SK-N-SH (cell line): ENCODE data around the gene STYXL2.

ENCODE experiments used
- CTCF ChIP-seq: fragments of 200-600 bp; sonication (generic); IDR thresholded peaks from 2 replicates; pipeline ENCODE4 v1.6.1; 2017; ENCODE audit warnings: antibody characterized with exemption, mild to moderate bottlenecking, moderate library complexity
- EP300 ChIP-seq, 2 experiments: IDR thresholded peaks; 2 replicates each; pipeline versions ENCODE4 v1.4.0 to v1.6.1; 2012; ENCODE audit warnings: borderline replicate concordance in 1 of 2, low read depth in 1 of 2, low read length in 1 of 2
- FOXM1 ChIP-seq: IDR thresholded peaks from 2 replicates; pipeline ENCODE4 v1.4.0; 2012; ENCODE audit warnings: low read depth, mild to moderate bottlenecking
- GATA2 ChIP-seq: sonication (generic); formaldehyde crosslinking; IDR thresholded peaks from 2 replicates; pipeline ENCODE4 v1.5.0; 2020; ENCODE audit warnings: mild to moderate bottlenecking, missing genetic modification reagents
- JUND ChIP-seq: IDR thresholded peaks from 2 replicates; pipeline ENCODE4 v1.4.0; 2012
- NFIC ChIP-seq: IDR thresholded peaks from 2 replicates; pipeline ENCODE4 v1.4.0; 2012; ENCODE audit warnings: borderline replicate concordance
- POLR2AphosphoS5 ChIP-seq: IDR thresholded peaks from 2 replicates; pipeline ENCODE4 v1.6.1; 2012; ENCODE audit warnings: low read depth, low read length
- RAD21 ChIP-seq: IDR thresholded peaks from 2 replicates; pipeline ENCODE4 v1.6.1; 2012; ENCODE audit warnings: mild to moderate bottlenecking, low read length
- RCOR1 ChIP-seq: fragments of 150-350 bp; IDR thresholded peaks from 2 replicates; pipeline ENCODE4 v1.6.1; 2017; ENCODE audit warnings: antibody characterized with exemption, low read length
- TF ChIP-seq, protein P1 (sequence below): fragments of 150-350 bp; IDR thresholded peaks from 2 replicates; pipeline ENCODE4 v1.6.1; 2017; ENCODE audit warnings: antibody characterized with exemption, low read length, low read depth, borderline replicate concordance
- TF ChIP-seq, protein P2 (sequence below): IDR thresholded peaks from 2 replicates; pipeline ENCODE4 v1.4.0; 2012; ENCODE audit warnings: low read depth

- TF ChIP-seq GATA2 (CRISPR knock-in tag) (no peak), CTCF (no peak), RAD21 (no peak), FOXM1 (no peak), NFIC (no peak), JUND (no peak), EP300 (IDR thresholded peaks at IDR 0.05; ENCODE audit: borderline replicate concordance in 1 of 2, low read depth in 1 of 2, low read length in 1 of 2) (no peak), POLR2AphosphoS5 (no peak), RCOR1 (no peak)
- TF ChIP-seq, protein P1, sequence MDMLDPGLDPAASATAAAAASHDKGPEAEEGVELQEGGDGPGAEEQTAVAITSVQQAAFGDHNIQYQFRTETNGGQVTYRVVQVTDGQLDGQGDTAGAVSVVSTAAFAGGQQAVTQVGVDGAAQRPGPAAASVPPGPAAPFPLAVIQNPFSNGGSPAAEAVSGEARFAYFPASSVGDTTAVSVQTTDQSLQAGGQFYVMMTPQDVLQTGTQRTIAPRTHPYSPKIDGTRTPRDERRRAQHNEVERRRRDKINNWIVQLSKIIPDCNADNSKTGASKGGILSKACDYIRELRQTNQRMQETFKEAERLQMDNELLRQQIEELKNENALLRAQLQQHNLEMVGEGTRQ: no peak
- TF ChIP-seq, protein P2, sequence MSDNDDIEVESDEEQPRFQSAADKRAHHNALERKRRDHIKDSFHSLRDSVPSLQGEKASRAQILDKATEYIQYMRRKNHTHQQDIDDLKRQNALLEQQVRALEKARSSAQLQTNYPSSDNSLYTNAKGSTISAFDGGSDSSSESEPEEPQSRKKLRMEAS: no peak
Observed at GRCh38 chr1:167077868-167078210, 16.0 kb upstream of the STYXL2 start.
